ENCODE results near the gene GNB1L.

GNB1L gene

GRCh38 chr22:19745155-19746101, 109.2 kb downstream of the GNB1L start:
- no peak for DNase-seq

- DNase-seq, result no peak
Measured at GRCh38 chr22:19744350-19745006, 110.2 kb downstream of the GNB1L start.

GRCh38 chr22:19743651-19744050, 111.0 kb downstream of the GNB1L start:
- no peak for DNase-seq

GRCh38 chr22:19743081-19743480, 111.6 kb downstream of the GNB1L start:
- no peak for DNase-seq

GRCh38 chr22:19742160-19743066, 112.3 kb downstream of the GNB1L start:
- no peak for DNase-seq

- DNase-seq, result no peak
Measured at GRCh38 chr22:19741053-19741452, 113.6 kb downstream of the GNB1L start.

- DNase-seq, result no peak
Measured at GRCh38 chr22:19740586-19740985, 114.1 kb downstream of the GNB1L start.

- DNase-seq, result no peak
Measured at GRCh38 chr22:19739911-19740449, 114.7 kb downstream of the GNB1L start.

- DNase-seq, result no peak
Measured at GRCh38 chr22:19739448-19739895, 115.2 kb downstream of the GNB1L start.

- DNase-seq, result no peak
Measured at GRCh38 chr22:19738664-19739447, 115.8 kb downstream of the GNB1L start.

- no peak for DNase-seq
Measured at GRCh38 chr22:19737846-19738663, 116.6 kb downstream of the GNB1L start.

- no peak for DNase-seq
Measured at GRCh38 chr22:19735665-19736510, 118.8 kb downstream of the GNB1L start.

GRCh38 chr22:19734837-19735382, 119.8 kb downstream of the GNB1L start:
- DNase-seq, result no peak

- DNase-seq, result no peak
Measured at GRCh38 chr22:19734163-19734562, 120.5 kb downstream of the GNB1L start.

GRCh38 chr22:19733755-19734154, 120.9 kb downstream of the GNB1L start:
- no peak for DNase-seq

Data from NCI-H446 (cell line).